HG02678 (cell line): ENCODE results near the gene MAGOH.
"Not testable (repeated sequence)": the region's sequence is repeated elsewhere in the genome, so short reads cannot be mapped to it uniquely, and the experiment has no call there.

Experiments
- ATAC-seq: cut with Tn5 transposase; IDR thresholded peaks from one replicate; pipeline ENCODE4 v1.9.1; 2021; ENCODE audit warnings: mild to moderate bottlenecking, moderate library complexity; ENCODE audit not compliant: unreplicated experiment

Gene MAGOH

DNA sequence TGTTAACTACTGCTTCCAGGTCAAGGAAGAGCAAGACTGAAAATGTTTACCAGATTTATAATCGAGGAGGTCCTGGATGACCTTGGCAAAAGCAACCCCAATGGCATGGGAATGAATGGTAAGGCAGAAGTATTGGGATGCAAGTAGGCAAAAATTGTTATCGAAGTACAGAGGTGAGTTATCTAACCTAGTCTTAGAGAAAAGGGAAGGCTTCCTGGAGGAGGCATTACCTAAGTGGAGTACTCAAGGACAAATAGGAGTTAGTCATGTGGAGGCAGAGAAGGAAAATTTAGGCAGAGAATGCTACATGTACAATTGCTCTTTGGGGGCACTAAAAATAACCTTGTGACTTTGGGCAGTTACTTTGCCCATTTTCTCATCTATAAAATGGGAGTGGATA, 3.5 kb upstream of the MAGOH start:
- no peak for ATAC-seq

DNA sequence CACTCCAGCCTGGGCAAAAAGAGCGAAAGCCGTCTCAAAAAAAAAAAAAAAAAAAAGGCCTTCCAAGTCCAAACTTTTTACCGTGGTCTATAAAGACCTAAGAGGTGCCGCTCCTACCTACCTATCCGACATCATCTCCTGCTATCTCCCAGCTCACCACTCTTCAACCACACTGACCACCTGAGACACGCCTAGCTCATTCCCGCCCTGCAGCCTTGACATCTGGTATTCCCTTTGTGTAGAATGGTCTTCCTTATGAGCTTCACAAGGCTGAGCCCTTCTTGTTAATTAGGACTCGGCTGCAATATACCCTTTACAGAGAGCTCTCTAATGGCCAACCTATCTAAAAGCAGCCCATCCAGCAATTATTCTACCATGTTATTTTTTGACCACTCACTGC, 680 bp downstream of the MAGOH start:
- ATAC-seq: no peak

DNA sequence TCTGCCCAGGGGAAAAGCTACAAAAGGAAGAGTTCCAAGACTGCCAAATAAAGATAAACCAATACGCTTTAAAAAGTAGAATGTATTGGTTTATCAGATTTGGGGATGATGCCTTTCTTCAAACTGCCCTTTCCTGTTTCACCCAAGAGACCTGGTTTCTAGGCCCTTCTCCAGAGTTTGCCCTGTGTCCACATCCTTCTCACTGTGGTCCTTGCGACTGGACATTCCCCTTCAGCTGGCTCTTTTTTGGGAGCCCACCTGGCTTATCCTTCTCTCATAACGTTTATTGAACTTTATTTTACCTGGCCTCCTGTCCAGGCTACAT, 17.4 kb downstream of the MAGOH start:
- ATAC-seq: no peak

DNA sequence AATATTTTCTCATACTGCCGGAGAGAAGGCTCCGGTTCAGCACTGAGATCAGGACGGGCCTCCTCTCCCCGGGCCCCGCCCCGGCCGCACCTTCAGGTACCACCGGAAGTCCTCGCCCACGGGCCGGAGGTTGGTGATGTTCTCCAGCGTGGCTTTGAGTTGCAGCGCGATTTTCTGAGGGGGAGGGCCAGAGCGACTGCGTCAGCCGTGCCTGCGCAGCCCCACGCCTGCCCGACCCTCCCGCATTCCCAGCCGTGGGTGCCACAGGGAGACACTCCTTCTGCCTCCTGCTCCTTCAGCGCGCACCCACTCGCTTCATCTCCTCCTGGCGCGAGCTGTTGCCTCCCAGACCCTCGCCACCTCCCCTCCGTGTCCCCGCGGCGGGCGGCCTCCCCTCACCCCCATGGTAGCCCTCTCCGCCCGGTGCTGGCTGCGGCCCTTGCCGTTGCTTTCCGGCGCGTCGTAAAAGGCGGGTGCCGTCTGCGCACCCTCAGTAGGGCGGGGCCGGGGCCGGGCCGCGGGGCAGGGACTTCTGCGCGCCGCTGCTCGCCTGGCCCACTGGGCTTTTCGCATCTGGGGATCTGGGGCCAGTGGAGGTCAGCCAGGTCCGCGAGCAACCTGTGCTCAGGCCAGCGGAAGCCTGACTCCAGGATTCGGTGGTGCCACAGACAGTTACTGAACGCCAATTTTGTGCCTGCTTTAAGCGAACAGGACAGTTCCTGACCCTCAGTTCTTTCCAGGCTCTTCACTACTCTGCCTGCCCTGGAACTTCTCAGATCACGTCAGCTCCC, 18.0 kb downstream of the MAGOH start, which contains the start of gene CZIB:
TSS of gene CZIB (minus strand) at position 464 of the 791 bp plus-strand sequence. CDS start at position 405, 59 bp downstream.
- ATAC-seq: peak; percentile 89

DNA sequence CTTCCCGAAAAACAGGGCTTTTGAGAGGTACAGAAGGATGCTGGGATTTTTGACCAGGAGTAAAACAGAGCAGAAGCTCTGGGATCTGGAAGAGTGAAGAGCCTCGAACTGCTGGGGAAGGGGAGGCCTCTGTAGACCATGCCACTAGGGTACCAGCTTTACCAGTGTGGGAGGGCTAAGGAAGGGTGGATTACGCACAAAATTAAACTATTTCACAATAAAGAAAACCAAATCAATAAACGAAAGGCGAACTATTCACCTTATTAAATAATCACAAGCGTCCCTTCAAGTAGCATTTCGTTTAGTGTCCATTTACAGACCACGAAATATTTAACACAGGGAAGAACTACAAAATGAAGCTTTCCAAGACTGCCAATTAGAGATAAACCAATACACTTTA, 18.6 kb downstream of the MAGOH start:
- ATAC-seq: no peak

DNA sequence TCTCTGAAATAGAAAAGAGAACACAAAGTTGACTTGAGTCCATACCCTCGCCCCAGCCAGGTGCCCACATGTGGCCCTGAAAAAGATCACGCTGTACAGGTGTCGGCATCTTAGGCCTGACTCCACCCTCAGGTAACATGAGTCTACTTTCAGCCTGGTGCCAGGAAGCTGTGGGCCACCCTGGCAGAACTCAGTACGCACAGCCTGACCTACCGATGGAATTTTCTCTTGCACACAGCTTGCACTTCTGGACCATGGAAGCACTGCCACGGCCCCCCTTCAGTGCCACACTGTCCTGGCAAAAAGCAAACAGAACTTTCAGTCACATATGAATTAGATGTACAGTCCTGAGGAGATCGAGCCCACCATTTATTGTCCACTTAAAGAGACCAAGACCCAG, 20.1 kb downstream of the MAGOH start:
- ATAC-seq: no peak

DNA sequence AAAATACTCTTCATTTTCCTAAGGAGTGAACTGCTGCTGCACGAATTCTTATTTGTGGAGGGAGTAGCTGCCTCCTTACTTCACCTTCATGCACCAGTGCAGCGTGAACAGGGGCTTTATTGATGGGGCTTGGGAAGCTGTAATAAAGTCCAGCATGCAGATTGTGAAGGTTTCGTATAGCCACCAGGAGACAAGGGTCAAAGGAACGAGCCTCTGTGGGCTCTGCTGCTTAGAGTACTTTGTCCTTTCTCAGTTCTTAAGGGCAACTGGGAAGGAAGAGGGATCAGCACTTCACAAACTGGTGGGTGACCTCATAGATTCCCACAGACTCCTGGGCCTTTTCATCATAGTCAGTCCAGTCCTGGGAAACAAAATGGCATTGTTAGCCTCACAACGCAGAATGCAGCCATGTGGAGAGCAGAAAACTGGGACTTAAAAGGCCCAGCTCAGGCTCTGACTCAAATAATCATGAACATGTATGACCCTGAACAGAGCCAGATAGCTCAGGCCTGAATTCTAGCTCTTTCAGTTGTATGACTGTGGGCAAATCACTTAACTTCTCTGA, 23.9 kb downstream of the MAGOH start:
- no peak for ATAC-seq

DNA sequence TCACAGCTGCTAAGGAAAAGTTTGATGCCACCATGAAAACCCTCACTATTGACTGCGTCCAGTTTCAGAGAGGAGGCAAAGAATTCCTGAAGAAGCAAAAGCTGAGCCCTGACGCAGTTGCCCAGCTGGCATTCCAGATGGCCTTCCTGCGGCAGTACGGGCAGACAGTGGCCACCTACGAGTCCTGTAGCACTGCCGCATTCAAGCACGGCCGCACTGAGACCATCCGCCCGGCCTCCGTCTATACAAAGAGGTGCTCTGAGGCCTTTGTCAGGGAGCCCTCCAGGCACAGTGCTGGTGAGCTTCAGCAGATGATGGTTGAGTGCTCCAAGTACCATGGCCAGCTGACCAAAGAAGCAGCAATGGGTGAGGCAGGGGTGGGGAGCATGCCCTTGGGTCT, 27.4 kb downstream of the MAGOH start:
- no peak for ATAC-seq

DNA sequence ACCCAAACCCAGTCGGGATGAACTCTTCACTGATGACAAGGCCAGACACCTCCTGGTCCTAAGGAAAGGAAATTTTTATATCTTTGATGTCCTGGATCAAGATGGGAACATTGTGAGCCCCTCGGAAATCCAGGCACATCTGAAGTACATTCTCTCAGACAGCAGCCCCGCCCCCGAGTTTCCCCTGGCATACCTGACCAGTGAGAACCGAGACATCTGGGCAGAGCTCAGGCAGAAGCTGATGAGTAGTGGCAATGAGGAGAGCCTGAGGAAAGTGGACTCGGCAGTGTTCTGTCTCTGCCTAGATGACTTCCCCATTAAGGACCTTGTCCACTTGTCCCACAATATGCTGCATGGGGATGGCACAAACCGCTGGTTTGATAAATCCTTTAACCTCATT, 28.0 kb downstream of the MAGOH start:
- ATAC-seq: no peak

DNA sequence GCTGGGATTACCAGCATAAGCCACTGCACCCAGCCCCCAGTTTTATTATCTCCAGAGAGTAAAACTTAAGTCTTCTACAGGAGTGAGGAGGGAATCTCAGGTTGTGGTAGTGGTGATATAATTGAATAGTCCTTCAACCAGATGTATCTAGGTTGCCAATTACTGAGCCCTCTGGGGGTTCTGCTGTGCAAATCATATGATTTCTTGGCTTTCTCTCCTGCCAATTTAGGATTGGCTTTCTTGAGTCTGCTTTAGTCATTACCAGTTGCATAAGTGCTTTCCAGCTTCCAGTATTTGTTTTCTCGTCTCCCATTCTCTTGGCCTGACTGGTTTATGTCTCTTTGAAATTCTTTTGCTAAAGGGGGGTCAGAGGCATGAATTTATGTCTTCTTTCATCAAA, 30.6 kb downstream of the MAGOH start:
- ATAC-seq: no peak

DNA sequence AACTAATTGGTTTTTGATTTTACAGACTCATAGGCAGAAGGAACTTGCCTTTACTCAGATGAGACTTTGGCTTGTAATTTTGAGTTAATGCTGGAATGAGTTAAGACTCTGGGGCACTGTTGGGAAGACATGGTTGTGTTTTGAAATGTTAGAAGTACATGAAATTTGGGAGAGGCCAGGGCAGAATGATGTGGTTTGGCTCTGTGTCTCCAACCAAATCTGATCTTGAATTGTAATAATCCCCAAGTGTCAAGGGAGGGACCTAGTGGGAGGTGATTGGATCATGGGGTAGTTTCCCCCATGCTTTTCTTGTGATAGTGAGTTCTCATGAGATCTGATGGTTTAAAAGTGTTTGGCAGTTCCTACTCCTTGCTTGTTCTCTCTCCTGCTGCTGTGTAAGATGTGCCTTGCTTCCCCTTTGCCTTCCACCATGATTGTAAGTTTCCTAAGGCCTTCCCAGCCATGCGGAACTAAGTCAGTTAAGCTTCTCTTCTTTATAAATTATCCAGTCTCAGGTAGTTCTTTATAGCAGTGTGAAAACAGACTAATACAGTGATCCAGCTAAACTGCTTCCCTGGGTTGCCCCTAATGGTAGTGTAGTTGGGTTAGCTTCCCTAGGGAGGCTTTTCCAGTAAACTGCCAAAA, 31.5 kb downstream of the MAGOH start:
- no peak for ATAC-seq

DNA sequence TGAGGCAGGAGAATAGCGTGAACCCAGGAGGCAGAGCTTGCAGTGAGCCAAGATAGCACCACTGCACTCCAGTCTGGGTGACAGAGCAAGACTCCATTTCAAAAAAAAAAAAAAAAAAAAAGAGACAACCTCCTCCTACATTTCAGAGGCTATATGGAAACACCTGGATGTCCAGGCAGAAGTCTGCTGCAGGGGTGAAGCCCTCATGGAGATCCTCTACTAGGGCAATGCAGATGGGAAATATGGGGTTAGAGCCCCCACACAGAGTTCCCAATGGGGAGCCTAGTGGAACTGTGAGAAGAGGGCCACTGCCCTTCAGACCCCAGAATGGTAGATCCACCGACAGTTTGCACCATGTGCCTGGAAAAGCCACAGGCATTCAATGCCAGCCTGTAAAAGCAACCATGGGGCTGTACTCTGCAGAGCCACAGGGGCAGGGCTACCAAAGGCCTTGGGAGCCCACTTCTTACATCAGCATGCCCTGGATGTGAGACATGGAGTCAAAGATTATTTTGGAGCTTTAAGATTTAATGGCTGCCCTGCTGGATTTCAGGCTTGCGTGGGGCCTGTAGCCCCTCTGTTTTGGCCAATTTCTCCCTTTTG, 32.1 kb downstream of the MAGOH start:
- not testable (repeated sequence) for ATAC-seq

DNA sequence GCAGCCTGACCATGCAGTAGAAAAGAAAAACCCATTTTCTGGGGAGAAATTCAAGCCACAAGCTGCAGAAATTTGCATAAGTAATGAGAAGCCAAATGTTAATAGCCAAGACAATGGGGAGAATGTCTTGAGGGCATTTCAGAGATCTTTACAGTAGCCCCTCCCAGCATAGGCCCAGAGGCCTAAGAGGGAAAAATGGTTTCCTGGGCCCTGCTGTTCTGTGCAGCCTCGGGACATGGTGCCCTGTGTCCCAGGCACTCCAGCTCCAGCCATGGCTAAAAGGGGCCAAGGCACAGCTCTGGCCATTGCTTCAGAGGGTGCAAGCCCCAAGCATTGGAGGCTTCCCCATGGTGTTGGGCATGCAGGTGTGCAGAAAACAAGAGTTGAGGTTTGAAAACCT, 32.8 kb downstream of the MAGOH start:
- not testable (repeated sequence) for ATAC-seq

DNA sequence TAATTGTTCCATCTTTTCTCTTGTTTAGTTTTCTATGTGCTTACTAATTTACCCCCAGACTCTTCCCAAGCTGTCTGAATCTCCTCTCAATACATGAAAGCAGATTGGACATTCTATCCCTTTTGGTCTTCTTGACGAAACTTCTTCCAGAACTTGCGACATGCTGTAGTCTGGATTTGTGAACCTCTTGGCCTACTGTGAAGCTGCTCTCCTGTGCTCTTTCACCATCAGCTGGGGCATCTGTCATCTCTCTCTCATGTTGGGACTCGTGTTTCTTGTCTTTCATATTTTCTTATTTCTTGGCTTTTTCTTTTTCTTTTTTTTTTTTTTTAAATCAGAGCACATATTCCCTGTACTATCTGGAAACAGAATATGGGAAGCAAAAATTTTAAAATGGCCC, 34.9 kb downstream of the MAGOH start:
- no peak for ATAC-seq

DNA sequence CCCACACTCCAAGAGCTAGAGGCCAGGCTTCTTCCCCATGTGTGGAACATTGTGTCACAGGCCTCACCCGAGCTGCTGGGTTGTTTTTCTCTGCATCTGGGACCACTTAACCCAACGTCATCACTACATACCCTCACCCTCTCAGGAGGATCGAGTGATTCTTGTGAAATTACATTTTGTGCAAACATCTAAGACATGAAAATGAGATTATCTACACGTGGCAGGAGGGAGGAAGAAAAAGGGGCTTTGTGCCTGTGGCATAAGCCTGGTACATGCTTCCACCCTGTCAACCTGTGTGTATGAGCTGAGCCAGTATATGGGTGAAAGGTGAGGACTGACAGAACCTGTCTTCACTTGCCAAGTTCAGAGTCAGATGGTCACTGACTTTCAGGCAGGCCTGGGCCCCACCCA, 40.1 kb downstream of the MAGOH start:
- ATAC-seq: no peak

DNA sequence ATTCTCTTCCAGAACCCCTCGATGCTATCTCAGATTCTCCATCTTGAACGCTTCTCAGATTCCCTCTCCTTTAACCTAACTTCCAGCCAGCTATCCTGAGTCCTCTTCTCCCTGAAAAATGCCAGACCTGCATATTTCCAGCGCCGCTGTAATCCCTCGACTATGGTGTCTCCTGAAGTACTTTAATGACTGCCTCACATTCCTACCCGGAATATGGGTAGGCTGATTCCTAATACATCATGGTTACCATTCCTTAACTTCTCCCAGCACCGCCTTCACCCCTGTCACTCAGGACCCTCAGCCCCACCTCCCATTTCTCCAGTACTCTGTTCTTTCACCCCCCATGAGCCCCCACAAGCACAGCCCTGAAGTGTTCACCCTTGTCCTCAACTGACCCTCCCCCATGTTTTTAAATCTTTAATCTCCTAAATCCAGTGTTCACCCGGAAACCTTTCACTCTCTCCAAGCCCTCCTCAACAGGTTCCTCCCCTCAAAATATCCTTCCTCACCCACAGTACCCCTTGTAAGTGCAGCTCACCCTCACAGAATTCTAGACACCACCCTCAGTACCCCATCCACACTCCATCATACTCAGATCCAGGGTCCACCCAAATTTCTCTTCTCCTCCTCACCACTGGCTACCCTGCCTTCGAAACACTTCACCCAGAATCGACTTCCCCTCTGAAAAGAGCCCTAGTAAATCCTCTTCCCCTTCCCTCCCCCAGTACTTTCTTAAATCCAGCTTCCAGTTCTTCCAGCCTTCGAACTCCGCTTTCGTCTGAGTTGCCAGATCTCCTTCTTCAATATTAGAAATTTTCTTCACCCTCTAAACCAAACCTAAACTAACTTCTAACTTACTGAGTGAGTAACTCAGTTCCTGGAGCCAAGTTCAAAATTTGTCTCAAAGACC, 40.8 kb downstream of the MAGOH start:
- ATAC-seq: no peak

DNA sequence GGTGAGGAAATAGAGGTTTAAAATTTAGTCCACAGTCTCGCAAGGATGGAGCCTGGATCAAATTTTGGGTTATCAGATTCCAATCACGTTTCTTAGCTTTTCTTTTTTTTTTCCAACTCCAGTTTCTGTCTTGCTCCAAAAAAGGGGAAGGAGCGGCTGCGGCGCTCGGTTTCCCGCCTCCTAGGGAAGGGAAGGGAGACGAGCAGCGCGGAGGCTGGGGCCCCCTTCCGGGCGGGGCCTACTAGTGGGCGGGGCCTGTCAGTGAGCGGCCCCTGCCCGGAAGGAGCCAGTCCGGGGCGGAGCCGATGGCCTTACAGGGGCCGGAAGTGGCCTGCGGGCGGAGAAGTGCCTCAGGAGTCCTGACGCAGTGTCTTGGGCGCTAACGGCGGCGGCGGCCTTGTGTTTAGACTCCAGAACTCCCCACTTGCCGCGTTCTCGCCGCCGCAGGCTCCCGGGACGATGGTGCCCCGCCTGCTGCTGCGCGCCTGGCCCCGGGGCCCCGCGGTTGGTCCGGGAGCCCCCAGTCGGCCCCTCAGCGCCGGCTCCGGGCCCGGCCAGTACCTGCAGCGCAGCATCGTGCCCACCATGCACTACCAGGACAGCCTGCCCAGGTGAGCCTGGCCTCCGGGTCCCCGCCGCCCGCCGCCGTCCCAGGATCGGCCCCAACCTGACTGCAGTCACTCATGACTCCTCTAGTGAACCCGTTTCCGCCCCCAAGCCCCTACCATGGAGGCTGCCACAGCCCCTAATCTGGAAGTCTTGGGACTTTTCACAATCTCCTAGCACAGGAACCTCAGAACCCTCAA, 41.6 kb downstream of the MAGOH start, which contains the start of gene CPT2:
TSS of gene CPT2 (plus strand) at position 340 of the 806 bp plus-strand sequence. CDS start at position 460, 120 bp downstream.
- ATAC-seq: peak; percentile 98

DNA sequence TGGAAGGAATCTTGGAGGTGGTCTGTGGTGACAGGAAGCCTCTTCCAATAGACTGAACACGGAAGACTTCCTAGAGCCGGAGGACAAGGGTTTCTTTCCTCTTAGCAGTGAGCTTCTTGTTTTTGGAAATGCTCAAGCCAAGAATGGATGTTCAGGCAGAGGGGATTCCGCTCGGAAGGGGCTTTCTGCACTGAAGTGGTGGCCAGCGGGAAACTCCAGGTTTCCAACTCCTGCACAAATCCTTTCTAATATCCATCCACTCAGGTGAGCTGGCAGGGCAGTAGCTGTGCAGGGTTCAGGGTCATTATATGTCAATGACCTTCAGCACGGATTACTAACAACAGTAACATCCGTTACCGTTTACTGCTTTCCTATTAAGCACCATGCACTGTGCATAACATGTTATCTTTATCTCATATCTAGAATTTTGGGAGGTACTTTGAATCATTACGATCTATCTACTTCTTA, 42.3 kb downstream of the MAGOH start:
- peak; percentile 15 for ATAC-seq

DNA sequence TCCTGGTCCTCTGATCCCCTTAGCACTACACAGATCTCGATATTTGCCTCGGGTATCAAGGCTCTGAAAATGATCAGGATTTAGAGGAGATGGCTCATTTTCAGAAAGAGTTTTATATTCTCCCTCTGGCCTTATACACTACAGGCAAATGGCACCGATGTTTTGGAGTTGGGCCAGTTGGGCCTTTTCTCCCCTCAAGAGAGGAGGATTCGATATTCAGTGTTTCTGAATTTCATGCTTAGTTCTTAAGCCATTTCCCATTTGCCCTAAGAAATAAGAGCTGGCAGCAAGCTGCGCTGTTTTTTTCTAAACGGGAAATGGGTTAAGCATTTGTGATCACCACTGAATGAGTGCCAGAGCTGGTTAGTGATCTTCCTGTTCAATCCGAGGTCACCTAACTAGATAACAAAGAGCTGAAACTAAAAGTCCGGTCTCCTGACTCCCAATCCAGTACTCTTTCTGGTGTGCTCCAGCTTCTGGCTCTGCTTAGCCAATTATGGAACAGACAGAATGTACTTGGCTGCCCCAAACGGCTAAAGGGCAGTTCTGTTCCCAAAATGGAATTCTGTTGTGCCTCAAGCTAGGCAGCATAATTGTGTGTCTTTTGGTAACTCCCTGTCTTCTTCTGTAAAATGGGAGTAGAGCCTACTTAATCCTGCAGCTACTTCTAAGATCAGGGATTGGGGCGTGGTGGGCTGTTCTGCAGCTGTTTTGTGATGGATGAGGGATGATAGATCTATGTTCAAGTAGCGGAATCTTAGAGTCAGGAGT, 42.9 kb downstream of the MAGOH start:
- no peak for ATAC-seq
